HepG2 (cell line): Measurements from ENCODE around the gene TMEM45A. TPM values are rescaled to one million over a fixed set of nuclear protein-coding genes. Genes with fewer than 3 reads are reported as not detected.

Experiments used
- ATAC-seq: fragments of 200-7000 bp; cut with Tn5 transposase; 3 replicates; pipeline ENCODE4 v1.9.1; 2020; ENCODE audit warnings: mild to moderate bottlenecking, moderate library complexity
- BruUV-seq: library from RNA; stranded (reverse); fragments of 400-500 nt; replicated peaks from 2 replicates; lab custom pipeline; 2021; lab: Mats Ljungman, UMichigan
- CTCF ChIA-PET: fragments of 300-600 bp; formaldehyde crosslinking; extraction: SDS; loops from one replicate; lab custom pipeline; 2021; ENCODE audit warnings: low total read pairs, inconsistent platforms, low intra/inter-chr PET ratio; lab: Yijun Ruan, JAX
- POLR2A ChIA-PET: fragments of 350-600 bp; sonication (Branson Sonifier 250); formaldehyde crosslinking; loops from one replicate; lab custom pipeline; 2020; ENCODE audit warnings: antibody characterized with exemption, inconsistent platforms; lab: Yijun Ruan, JAX
- DNase-seq: peaks from one replicate; pipeline ENCODE4 v3.0.0-alpha.2; 2015; ENCODE audit warnings: low spot score
- FAIRE-seq: peaks from 3 replicates; lab custom pipeline; 2011; peaks lifted over from hg19 to GRCh38; lab: Jason Lieb, UNC
- H2AFZ ChIP-seq: one replicate; pipeline ENCODE4 v1.6.1; 2011; ENCODE audit warnings: low read length, inconsistent platforms
- H3K27ac ChIP-seq: fragments of 300-600 bp; 3 replicates; pipeline ENCODE4 v1.8.0; 2011; ENCODE audit warnings: mixed run types, mild to moderate bottlenecking, mixed read lengths, low read length, inconsistent platforms; ENCODE audit not compliant: insufficient read depth; ENCODE audit errors: extremely low read length
- H3K27me3 ChIP-seq, 2 experiments: fragments of 200-600 bp in 1 of 2; 2 replicates in 1 of 2; 3 replicates in 1 of 2; pipeline versions ENCODE4 v1.6.0 to v1.8.0; 2011; ENCODE audit warnings: low read length in 2 of 2, mild to moderate bottlenecking in 2 of 2, moderate library complexity in 2 of 2, inconsistent platforms in 1 of 2; ENCODE audit not compliant: insufficient read depth in 2 of 2, control insufficient read depth in 1 of 2
- H3K36me3 ChIP-seq, 2 experiments: fragments of 200-600 bp in 1 of 2; replicated peaks in 1 of 2; 2 replicates in 1 of 2; 3 replicates in 1 of 2; pipeline versions ENCODE4 v1.5.1 to v1.8.0; 2011; ENCODE audit warnings: low read length in 2 of 2, inconsistent platforms in 1 of 2; ENCODE audit not compliant: insufficient read depth in 2 of 2, control insufficient read depth in 1 of 2
- H3K4me1 ChIP-seq: 2 replicates; pipeline ENCODE4 v1.5.1; 2012; ENCODE audit warnings: low read length, inconsistent platforms; ENCODE audit not compliant: insufficient read depth
- H3K4me2 ChIP-seq: 2 replicates; pipeline ENCODE4 v1.6.0; 2011; ENCODE audit warnings: low read depth, low read length, inconsistent platforms
- H3K4me3 ChIP-seq, 3 experiments: fragments of 200-600 bp in 1 of 3; sonication (generic), shearing (Covaris generic) in 1 of 3; replicated peaks in 1 of 3; 2 replicates each; pipeline ENCODE4 v1.5.1; 2011 to 2016; ENCODE audit warnings: low read length in 3 of 3, inconsistent platforms in 2 of 3, low read depth in 2 of 3, mild to moderate bottlenecking in 2 of 3, control low read depth in 1 of 3, mixed read lengths in 1 of 3; ENCODE audit not compliant: insufficient read depth in 1 of 3
- H3K79me2 ChIP-seq: one replicate; pipeline ENCODE4 v1.6.1; 2011; ENCODE audit warnings: low read length, inconsistent platforms; ENCODE audit not compliant: insufficient read depth
- H3K9ac ChIP-seq: 2 replicates; pipeline ENCODE4 v1.6.0; 2011; ENCODE audit warnings: mild to moderate bottlenecking, low read depth, low read length, inconsistent platforms; ENCODE audit not compliant: insufficient read depth
- H3K9me3 ChIP-seq: 2 replicates; pipeline ENCODE4 v1.5.1; 2012; ENCODE audit warnings: mild to moderate bottlenecking, low read length
- H4K20me1 ChIP-seq: 2 replicates; pipeline ENCODE4 v1.6.0; 2011; ENCODE audit warnings: inconsistent platforms, mild to moderate bottlenecking, low read length, moderate library complexity; ENCODE audit not compliant: insufficient read depth
- GATA4 ChIP-seq: sonication (generic); IDR thresholded peaks from 2 replicates; pipeline ENCODE4 v1.6.1; 2016; ENCODE audit warnings: antibody characterized with exemption, low read depth, borderline replicate concordance
- GZF1 ChIP-seq: sonication (generic); formaldehyde crosslinking; IDR thresholded peaks from 2 replicates; pipeline ENCODE4 v1.5.1; 2020; ENCODE audit warnings: mild to moderate bottlenecking, missing genetic modification reagents
- NR1H2 ChIP-seq: sonication (generic); formaldehyde crosslinking; IDR thresholded peaks from 2 replicates; pipeline ENCODE4 v1.8.1; 2022; ENCODE audit warnings: low read depth, missing genetic modification reagents, borderline replicate concordance
- ZFAT ChIP-seq: sonication (generic); formaldehyde crosslinking; conservative IDR thresholded peaks from 2 replicates; pipeline ENCODE4 v1.8.1; 2023; ENCODE audit warnings: missing genetic modification reagents, inconsistent platforms
- ZNF142 ChIP-seq: sonication (generic); formaldehyde crosslinking; IDR thresholded peaks from 2 replicates; pipeline ENCODE4 v1.4.0; 2020; ENCODE audit warnings: missing genetic modification reagents
- ZNF230 ChIP-seq: sonication (generic); formaldehyde crosslinking; IDR thresholded peaks from 2 replicates; pipeline ENCODE4 v1.4.0; 2020; ENCODE audit warnings: mild to moderate bottlenecking, missing genetic modification reagents
- WGBS: methylation state at CpG from one replicate; pipeline ENCODE4 v1.1.6; 2017; ENCODE audit warnings: low lambda C conversion rate; 5-methylcytosine and 5-hydroxymethylcytosine counted together
- in situ Hi-C: cut with HindIII; loops from 2 replicates; pipeline ENCODE4 v1.10.0; 2017; ENCODE audit warnings: low pct_unique_long_range_greater_than_20kb; ENCODE audit not compliant: extremely low pct_ligation_motif_present
- intact Hi-C: fragments of 100-400 bp; cut with micrococcal nuclease; formaldehyde crosslinking; loops from one replicate; pipeline ENCODE4 v1.10.0; 2022; ENCODE audit not compliant: unreplicated experiment
- polyA plus RNA-seq, 8 experiments: library from polyadenylated mRNA; depleted of rRNA in 3 of 8; stranded (reverse) in 7 of 8; unstranded in 1 of 8; fragments of >200 nt; fragmentation: Illumina TruSeq in 4 of 8; extraction: Trizol in 4 of 8; gene quantifications; 2 replicates each; pipeline versions ENCODE4 v1.2.1 to v1.2.3, GENCODE V29; 2011 to 2016; ENCODE audit warnings: low read depth in 4 of 8, missing spikeins in 1 of 8, mixed read lengths in 1 of 8; ENCODE audit not compliant: insufficient read depth in 1 of 8
- total RNA-seq, 5 experiments: library from RNA; depleted of rRNA; stranded (reverse); fragments of >200 nt; fragmentation: Illumina TruSeq; extraction: Trizol; gene quantifications; 2 replicates each; pipeline ENCODE4 v1.2.3, GENCODE V29; 2016; ENCODE audit warnings: low read depth in 1 of 5

Gene TMEM45A
- total and polyA plus RNA-seq, 2 of the 13 experiments (the other 11 are each of a cell fraction or from before 2014, with no cell fraction given), result 14.8 to 38.5 TPM

GRCh38 chr3:100521439-100521845 lies 29.0 kb downstream of the TMEM45A start:
- ChIA-PET CTCF (no interaction called here), POLR2A (no interaction called here)
- no peak overlapping the region for H2AFZ ChIP-seq
- H4K20me1 ChIP-seq, result no peaks in the 10 kb centered on the region
- H3K27ac ChIP-seq, result no peak overlapping the region
- intact Hi-C loops (no loop called here), in situ Hi-C loops (no loop called here)
- DNase-seq, result no peak
- BruUV-seq, result no TSS peak
- no peak for FAIRE-seq
- H3K4me1 ChIP-seq, result no peaks in the 10 kb centered on the region
- peaks cover 2 to 16% of the 10 kb centered on the region in 2 experiments; a peak in 3 of 5 replicates for H3K36me3 ChIP-seq
- H3K9me3 ChIP-seq, result no peaks in the 10 kb centered on the region
- H3K9ac ChIP-seq, result no peak overlapping the region
- H3K79me2 ChIP-seq, result no peaks in the 10 kb centered on the region
- no peak overlapping the region for H3K4me3 ChIP-seq
- no peak overlapping the region for H3K4me2 ChIP-seq
- no peak for ATAC-seq
- H3K27me3 ChIP-seq, result no peaks in the 10 kb centered on the region
- WGBS, result 87% methylated on average over 8 of the region's 10 CpGs
- TF ChIP-seq GATA4 (no peak), GZF1 (CRISPR knock-in tag) (no peak), ZFAT (no peak), ZNF142 (CRISPR knock-in tag) (no peak), ZNF230 (CRISPR knock-in tag) (no peak), NR1H2 (CRISPR knock-in tag) (no peak)
- TF ChIP-seq, all 625 proteins: peak for 0
